Adipose tissue (tissue), 3 donors: ENCODE results near the gene UGT1A9. TPM values are rescaled to one million over a fixed set of nuclear protein-coding genes. Genes with fewer than 3 reads are reported as not detected.
"Not testable (repeated sequence)": the region's sequence is repeated elsewhere in the genome, so short reads cannot be mapped to it uniquely, and the experiment has no call there.

Source experiments
- H3K27ac ChIP-seq: one replicate; pipeline ENCODE4 v1.5.1; 2013; ENCODE audit warnings: low read depth, low read length
- WGBS, 3 donors: extraction: QIAGEN DNeasy Blood & Tissue Kit; methylation state at CpG; one replicate each; pipeline ENCODE4 v1.1.7; 2013; 5-methylcytosine and 5-hydroxymethylcytosine counted together
- polyA plus RNA-seq, 3 donors: library from polyadenylated mRNA; stranded (reverse); fragments of 200-250 nt; gene quantifications; one replicate each; pipeline ENCODE4 v1.2.3, GENCODE V29; 2013
- donor health status: healthy with polysubstance abuse.
- donor health status: Bipolar disorder and iron deficiency.
- donor health status: healthy.

Gene UGT1A9
- polyA plus RNA-seq, 3 donors, result not detected

GRCh38 chr2:233702238-233702637 is 30.5 kb downstream of the UGT1A9 start:
- 41 to 53% (median 53%) methylated on average over 3 of the region's 3 CpGs for WGBS, 3 donors
- no peak overlapping the region for H3K27ac ChIP-seq

- no peak overlapping the region for H3K27ac ChIP-seq
- 42 to 68% (median 65%) methylated on average over 4 of the region's 4 CpGs for WGBS, 3 donors
These were observed 34.3 kb downstream of the UGT1A9 start for GRCh38 chr2:233705911-233706506.

GRCh38 chr2:233706720-233707119 is 35.0 kb downstream of the UGT1A9 start:
- H3K27ac ChIP-seq, result no peak overlapping the region
- WGBS, 3 donors, result 4 to 88% (median 37%) methylated on average over 1 of the region's 1 CpG

GRCh38 chr2:233707940-233708644 is 36.4 kb downstream of the UGT1A9 start:
- WGBS, 3 donors, result 59 to 69% (median 68%) methylated on average over 10 of the region's 10 CpGs
- H3K27ac ChIP-seq, result no peak overlapping the region

GRCh38 chr2:233708942-233709341 is 37.2 kb downstream of the UGT1A9 start:
- no peak overlapping the region for H3K27ac ChIP-seq
- 73 to 87% (median 85%) methylated on average over 5 of the region's 5 CpGs for WGBS, 3 donors

DNA sequence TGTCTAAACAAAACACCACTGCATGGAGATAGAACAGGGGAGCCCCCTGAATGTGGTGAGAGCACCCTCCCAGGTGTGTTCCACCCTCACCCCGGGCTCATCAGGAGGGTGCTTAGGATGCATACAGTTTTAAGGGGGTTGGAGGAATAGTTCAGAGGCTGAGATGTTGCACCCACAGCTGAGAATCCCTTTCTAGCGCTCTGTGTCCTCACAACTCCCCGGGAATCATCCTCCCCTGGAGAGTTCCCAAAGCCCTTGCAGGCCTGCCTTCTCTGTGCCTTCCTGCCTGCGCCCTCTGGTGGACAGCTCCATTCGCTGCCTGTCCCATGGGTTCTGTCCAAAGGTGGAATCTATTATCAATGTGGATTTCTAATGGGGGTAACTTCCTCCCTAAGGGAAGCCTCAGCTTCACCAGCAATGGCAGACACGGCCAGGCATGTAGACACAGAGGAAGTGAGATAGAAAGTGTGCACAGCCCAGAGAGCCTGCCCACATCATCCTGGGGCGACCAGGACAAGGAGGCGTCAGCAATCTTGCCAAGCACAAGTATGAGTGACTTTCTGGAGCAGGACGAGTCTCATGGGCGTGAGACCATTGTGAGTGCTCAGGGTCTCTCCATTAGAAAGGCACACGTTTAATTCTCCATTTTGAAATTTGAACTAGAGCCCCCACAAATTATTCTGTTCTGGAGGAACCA is 39.8 kb downstream of the UGT1A9 start:
- no peak overlapping the region for H3K27ac ChIP-seq
- WGBS, 3 donors, result 33 to 36% (median 36%) methylated on average over 11 of the region's 11 CpGs

DNA sequence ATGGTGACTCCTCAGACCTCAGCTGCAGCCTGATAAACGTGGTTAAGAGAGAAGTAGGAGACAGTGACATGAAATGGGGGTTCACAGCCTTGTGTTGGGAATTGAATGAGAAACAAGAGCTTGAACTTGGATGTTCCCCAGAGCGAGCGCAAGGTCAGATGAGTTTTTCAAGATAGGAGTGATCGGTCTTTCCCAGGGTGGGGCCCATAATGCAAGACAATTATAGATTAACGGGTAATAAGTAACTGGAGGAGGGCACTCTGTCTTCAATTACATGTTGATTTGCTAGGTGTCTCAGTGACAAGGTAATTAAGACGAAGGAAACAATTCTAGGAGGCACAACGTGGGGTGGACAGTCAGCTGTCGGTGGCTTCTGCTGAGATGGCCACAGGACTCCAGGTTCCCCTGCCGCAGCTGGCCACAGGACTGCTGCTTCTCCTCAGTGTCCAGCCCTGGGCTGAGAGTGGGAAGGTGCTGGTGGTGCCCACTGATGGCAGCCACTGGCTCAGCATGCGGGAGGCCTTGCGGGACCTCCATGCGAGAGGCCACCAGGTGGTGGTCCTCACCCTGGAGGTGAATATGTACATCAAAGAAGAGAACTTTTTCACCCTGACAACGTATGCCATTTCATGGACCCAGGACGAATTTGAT is 41.0 kb downstream of the UGT1A9 start, which contains the start of gene UGT1A5:
Gene UGT1A5 (plus strand): TSS at position 297 of the 651 bp plus-strand sequence. CDS start 85 bp downstream, at position 382.
- no peak within 1 kb of the TSS for H3K27ac ChIP-seq
- 67 to 81% (median 78%) methylated on average over 14 of the region's 14 CpGs for WGBS, 3 donors

GRCh38 chr2:233713262-233713615 is 41.5 kb downstream of the UGT1A9 start:
- WGBS, 3 donors, result 66 to 77% (median 75%) methylated on average over 7 of the region's 7 CpGs
- no peak overlapping the region for H3K27ac ChIP-seq

DNA sequence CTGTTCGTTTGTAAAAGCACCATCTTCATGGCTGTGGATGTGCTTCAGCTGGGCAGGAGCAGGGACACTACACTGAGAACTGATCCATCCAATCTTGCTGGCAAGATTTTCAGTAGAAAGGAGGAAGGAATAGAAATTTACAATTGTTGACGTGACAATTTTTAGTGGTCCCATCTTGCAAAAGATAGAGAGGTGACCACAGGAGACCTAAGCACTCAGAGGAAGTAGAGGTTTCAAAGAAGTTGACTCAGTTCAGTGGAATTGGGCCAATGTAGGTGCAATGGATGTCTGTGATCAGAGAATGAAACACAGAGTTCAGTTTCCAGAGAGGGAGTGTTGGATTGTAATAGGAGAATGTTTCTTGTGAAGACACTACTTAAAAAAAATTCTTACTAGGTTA is 42.4 kb downstream of the UGT1A9 start:
- no peak overlapping the region for H3K27ac ChIP-seq
- WGBS, 3 donors, result 66 to 74% (median 67%) methylated on average over 2 of the region's 2 CpGs

DNA sequence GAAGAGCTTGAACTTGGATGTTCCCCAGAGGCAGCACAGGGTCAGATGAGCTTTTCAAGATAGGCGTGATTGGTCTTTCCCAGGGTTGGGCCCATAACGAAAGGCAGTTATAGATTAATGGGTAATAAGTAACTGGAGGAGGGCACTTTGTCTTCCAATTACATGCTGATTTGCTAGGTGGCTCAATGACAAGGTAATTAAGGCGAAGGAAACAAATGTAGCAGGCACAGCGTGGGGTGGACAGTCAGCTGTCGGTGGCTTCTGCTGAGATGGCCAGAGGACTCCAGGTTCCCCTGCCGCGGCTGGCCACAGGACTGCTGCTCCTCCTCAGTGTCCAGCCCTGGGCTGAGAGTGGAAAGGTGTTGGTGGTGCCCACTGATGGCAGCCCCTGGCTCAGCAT is 46.9 kb downstream of the UGT1A9 start, which contains the start of gene UGT1A4:
Gene UGT1A4 (plus strand): TSS at position 185 of the 400 bp plus-strand sequence. CDS start 85 bp downstream, at position 270.
- H3K27ac ChIP-seq, result no peak within 1 kb of the TSS
- WGBS, 3 donors, result 68 to 84% (median 73%) methylated on average over 7 of the region's 7 CpGs

DNA sequence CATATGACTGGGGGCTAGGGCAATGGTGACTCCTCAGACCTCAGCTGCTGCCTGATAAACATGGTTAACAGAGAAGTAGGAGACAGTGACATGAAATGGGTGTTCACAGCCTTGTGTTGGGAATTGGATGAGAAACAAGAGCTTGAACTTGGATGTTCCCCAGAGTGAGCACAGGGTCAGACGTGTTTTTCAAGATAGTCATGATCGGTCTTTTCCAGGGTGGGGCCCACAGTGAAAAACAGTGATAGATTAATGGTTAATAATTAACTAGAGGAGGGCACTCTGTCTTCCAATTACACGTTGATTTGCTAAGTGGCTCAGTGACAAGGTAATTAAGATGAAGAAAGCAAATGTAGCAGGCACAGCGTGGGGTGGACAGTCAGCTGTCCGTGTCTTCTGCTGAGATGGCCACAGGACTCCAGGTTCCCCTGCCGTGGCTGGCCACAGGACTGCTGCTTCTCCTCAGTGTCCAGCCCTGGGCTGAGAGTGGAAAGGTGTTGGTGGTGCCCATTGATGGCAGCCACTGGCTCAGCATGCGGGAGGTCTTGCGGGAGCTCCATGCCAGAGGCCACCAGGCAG is 57.1 kb downstream of the UGT1A9 start, which contains the start of gene UGT1A3:
Gene UGT1A3 (plus strand): TSS at position 320 of the 579 bp plus-strand sequence. CDS start 85 bp downstream, at position 405.
- WGBS, 3 donors, result 65 to 81% (median 80%) methylated on average over 8 of the region's 8 CpGs

GRCh38 chr2:233736868-233737653 is 65.4 kb downstream of the UGT1A9 start:
- H3K27ac ChIP-seq, result not testable (repeated sequence)
- 75 to 85% (median 79%) methylated on average over 14 of the region's 14 CpGs for WGBS, 3 donors

More for the DNA sequence above, 57.1 kb downstream of the UGT1A9 start, which contains the start of gene UGT1A3:
- no peak within 1 kb of the TSS for H3K27ac ChIP-seq

GRCh38 chr2:233740870-233741269 is 69.2 kb downstream of the UGT1A9 start:
- WGBS, 3 donors, result 56 to 80% (median 71%) methylated on average over 2 of the region's 2 CpGs
- no peak overlapping the region for H3K27ac ChIP-seq

DNA sequence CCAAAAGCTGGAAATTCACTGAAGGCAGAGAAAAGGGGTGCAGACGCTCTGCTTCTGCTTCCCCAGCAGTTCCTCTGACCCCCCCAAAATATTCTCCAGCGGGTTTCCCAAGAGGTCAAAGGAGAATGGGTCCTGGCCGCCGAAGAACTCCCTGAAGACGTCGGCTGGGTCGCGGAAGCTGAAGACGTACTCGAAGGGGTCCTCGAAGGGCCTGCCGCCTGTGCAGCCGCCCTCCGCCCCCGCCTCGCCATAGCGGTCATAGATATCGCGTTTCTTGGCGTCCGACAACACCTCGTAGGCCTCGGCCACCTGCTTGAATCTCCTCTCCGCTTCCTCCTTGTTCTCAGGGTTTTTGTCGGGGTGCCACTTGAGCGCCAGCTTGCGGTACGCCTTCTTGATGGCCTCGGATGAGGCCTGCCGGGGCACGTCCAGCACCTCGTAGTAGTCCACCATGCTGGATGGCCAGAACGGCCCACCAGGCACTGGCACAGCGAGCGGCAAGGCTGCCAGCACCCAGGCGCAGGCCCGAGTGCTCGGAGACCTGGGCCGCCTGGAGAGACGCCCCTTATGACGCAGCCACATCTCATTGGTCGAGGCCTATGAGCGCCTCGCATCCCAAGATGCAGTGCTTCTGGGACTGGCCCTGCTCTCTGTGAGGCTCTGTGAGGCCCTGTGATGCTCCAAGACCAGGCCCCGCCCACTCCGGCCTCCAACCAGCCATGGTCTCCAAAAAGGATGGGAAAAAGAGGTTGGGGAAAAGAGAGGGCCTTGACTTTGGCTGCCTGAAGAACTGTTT is 72.0 kb downstream of the UGT1A9 start:
- no peak overlapping the region for H3K27ac ChIP-seq
- 90 to 94% (median 93%) methylated on average over 43 to 45 of the region's 46 CpGs for WGBS, 3 donors

DNA sequence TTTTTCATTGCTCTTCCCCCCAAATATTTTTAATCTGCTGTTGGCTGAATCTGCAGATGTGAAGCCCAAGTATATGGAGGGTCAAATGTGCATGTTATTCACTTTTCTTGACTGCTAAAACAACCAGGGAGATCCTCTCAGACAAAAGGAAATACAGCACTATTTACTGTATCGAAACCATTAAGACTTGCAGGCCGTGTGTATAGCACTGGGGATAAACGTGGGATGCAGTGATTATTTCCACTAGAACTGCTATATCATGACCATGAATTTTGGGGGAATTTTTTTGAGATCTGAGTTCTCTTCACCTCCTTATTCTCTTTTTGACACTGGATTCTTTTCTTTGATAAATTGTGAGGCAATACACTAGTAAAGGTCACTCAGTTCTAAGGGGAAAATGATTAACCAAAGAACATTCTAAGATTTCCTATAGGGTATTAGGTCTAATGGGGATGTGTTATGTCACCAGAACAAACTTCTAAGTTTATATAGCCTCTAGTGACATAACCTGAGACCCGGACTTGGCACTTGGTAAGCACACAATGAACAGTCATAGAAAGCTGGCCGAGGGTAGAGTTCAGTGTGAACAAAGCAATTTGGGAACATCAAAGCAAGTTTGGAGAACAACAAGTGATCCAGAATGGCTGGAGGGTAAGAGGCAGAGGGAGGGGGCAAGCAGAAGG is 73.5 kb downstream of the UGT1A9 start:
- WGBS, 3 donors, result 60 to 74% (median 69%) methylated on average over 4 to 5 of the region's 5 CpGs
- H3K27ac ChIP-seq, result no peak overlapping the region

GRCh38 chr2:233745838-233746237 is 74.1 kb downstream of the UGT1A9 start:
- H3K27ac ChIP-seq, result not testable (repeated sequence)
- WGBS, 3 donors, result 35 to 77% (median 66%) methylated on average over 2 of the region's 2 CpGs
